OCI-LY1 (cell line): Measurements from ENCODE around the gene ADGRV1.

Experiments used
- H2AFZ ChIP-seq: fragments of 200-600 bp; sonication (generic), shearing (Covaris generic); 2 replicates; pipeline ENCODE4 v1.6.0; 2014; ENCODE audit warnings: antibody characterized with exemption, mild to moderate bottlenecking, low read length
- H3F3A ChIP-seq: fragments of 200-600 bp; sonication (generic), shearing (Covaris generic); 2 replicates; pipeline ENCODE4 v1.6.0; 2014; ENCODE audit warnings: mild to moderate bottlenecking, antibody characterized with exemption, low read length, moderate library complexity; ENCODE audit not compliant: insufficient read depth
- H3K27ac ChIP-seq: fragments of 200-600 bp; sonication (generic); 2 replicates; pipeline ENCODE4 v1.5.1; 2014; ENCODE audit warnings: low read length, mixed run types, mild to moderate bottlenecking, low read depth; ENCODE audit not compliant: poor library complexity, severe bottlenecking
- H3K27me3 ChIP-seq: fragments of 200-600 bp; sonication (generic); 2 replicates; pipeline ENCODE4 v1.6.0; 2014; ENCODE audit warnings: antibody characterized with exemption, mild to moderate bottlenecking, low read length, moderate library complexity; ENCODE audit not compliant: insufficient read depth
- H3K36me3 ChIP-seq: fragments of 200-600 bp; sonication (generic); 2 replicates; pipeline ENCODE4 v1.6.1; 2014; ENCODE audit warnings: mild to moderate bottlenecking, antibody characterized with exemption, low read length, moderate library complexity, mixed read lengths; ENCODE audit not compliant: insufficient read depth
- H3K4me1 ChIP-seq: fragments of 200-600 bp; sonication (generic); 2 replicates; pipeline ENCODE4 v1.5.1; 2014; ENCODE audit warnings: mild to moderate bottlenecking, low read length, moderate library complexity; ENCODE audit not compliant: insufficient read depth, severe bottlenecking
- H3K4me2 ChIP-seq: fragments of 200-600 bp; sonication (generic), shearing (Covaris generic); 2 replicates; pipeline ENCODE4 v1.6.1; 2014; ENCODE audit warnings: low read length
- H3K4me3 ChIP-seq: fragments of 200-600 bp; sonication (generic); 2 replicates; pipeline ENCODE4 v1.5.1; 2014; ENCODE audit warnings: low read length, low read depth, mild to moderate bottlenecking, mixed read lengths; ENCODE audit not compliant: poor library complexity, severe bottlenecking
- H3K79me2 ChIP-seq: fragments of 200-600 bp; shearing (Covaris generic); 2 replicates; pipeline ENCODE4 v1.6.1; 2016; ENCODE audit warnings: mixed run types, low read length, mixed read lengths; ENCODE audit not compliant: insufficient read depth
- H3K9ac ChIP-seq: fragments of 200-600 bp; sonication (generic), shearing (Covaris generic); 2 replicates; pipeline ENCODE4 v1.6.1; 2014; ENCODE audit warnings: mild to moderate bottlenecking, low read length, mixed read lengths
- H3K9me2 ChIP-seq: fragments of 200-600 bp; sonication (generic), shearing (Covaris generic); 2 replicates; pipeline ENCODE4 v1.6.1; 2014; ENCODE audit warnings: low read depth, mild to moderate bottlenecking, low read length, mixed read lengths
- H3K9me3 ChIP-seq: fragments of 200-600 bp; shearing (Covaris generic); 2 replicates; pipeline ENCODE4 v1.6.1; 2014; ENCODE audit warnings: low read length, mixed read lengths
- H4K20me1 ChIP-seq: fragments of 200-600 bp; sonication (generic), shearing (Covaris generic); 2 replicates; pipeline ENCODE4 v1.6.0; 2016; ENCODE audit warnings: mild to moderate bottlenecking, low read length; ENCODE audit not compliant: insufficient read depth
- EZH2 ChIP-seq: fragments of 200-600 bp; sonication (generic), shearing (Covaris generic); IDR thresholded peaks from 2 replicates; pipeline ENCODE4 v1.8.0; 2017; ENCODE audit warnings: borderline replicate concordance, mixed run types, mild to moderate bottlenecking, antibody characterized with exemption, low read length, moderate library complexity, mixed read lengths
- TF ChIP-seq, protein P1 (sequence below): fragments of 200-600 bp; sonication (generic), shearing (Covaris generic); IDR thresholded peaks from 2 replicates; pipeline ENCODE4 v1.5.1; 2017; ENCODE audit warnings: mild to moderate bottlenecking, antibody characterized with exemption, low read length, moderate library complexity, mixed read lengths

ADGRV1 gene

DNA sequence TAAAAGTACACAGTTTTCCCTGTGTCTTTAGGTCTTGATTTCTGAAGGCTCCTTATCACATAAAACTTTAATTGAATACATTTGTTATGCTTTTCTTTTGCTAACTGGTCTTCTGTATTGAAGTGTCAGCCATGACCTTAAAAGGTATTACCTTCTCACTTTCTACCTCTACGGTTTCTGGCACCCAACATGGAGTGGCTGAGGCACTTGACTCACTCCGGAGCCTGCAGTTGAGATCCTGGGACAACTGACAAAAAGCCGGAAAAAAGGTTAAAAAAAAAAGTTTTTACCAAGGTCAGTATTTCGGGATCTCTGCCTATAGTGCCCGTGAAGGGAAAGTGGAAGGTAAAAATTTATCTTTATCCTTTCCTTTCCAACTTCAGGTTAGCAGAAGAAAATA, 627.5 kb downstream of the ADGRV1 start:
- Histone ChIP-seq H3K4me3 (no peak overlapping the region), H3K27ac (no peak overlapping the region), H3K4me2 (no peak overlapping the region), H3K79me2 (no peaks in the 10 kb centered on the region), H3K4me1 (no peaks in the 10 kb centered on the region), H3K9ac (no peak overlapping the region), H2AFZ (no peak overlapping the region), H3K36me3 (no peaks in the 10 kb centered on the region), H3F3A (no peaks in the 10 kb centered on the region), H3K9me2 (no peaks in the 10 kb centered on the region), H4K20me1 (no peaks in the 10 kb centered on the region), H3K9me3 (no peaks in the 10 kb centered on the region), H3K27me3 (no peaks in the 10 kb centered on the region)
- TF ChIP-seq, protein P1, sequence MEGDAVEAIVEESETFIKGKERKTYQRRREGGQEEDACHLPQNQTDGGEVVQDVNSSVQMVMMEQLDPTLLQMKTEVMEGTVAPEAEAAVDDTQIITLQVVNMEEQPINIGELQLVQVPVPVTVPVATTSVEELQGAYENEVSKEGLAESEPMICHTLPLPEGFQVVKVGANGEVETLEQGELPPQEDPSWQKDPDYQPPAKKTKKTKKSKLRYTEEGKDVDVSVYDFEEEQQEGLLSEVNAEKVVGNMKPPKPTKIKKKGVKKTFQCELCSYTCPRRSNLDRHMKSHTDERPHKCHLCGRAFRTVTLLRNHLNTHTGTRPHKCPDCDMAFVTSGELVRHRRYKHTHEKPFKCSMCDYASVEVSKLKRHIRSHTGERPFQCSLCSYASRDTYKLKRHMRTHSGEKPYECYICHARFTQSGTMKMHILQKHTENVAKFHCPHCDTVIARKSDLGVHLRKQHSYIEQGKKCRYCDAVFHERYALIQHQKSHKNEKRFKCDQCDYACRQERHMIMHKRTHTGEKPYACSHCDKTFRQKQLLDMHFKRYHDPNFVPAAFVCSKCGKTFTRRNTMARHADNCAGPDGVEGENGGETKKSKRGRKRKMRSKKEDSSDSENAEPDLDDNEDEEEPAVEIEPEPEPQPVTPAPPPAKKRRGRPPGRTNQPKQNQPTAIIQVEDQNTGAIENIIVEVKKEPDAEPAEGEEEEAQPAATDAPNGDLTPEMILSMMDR: no peak
- no peak for TF ChIP-seq EZH2

DNA sequence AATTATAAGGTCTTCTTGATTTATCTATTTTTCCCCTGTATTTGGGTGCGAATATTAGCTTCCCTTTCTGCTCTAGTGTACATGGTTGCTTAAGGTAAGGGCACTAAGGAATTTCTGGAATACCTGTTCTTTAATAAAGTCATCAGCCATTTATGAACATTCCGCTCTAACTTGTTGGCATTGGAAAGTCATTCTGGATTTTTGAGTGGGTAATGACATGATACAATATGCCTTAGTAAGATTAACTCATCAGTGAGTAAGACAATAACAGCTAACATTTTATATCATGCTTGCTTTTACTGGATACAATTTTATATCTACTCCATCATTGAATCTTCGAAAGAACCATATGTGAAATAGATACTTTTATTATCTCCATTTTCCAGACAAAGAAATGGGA, 628.4 kb downstream of the ADGRV1 start:
- H3K9me2 ChIP-seq: no peaks in the 10 kb centered on the region
- H2AFZ ChIP-seq: no peak overlapping the region
- TF ChIP-seq, protein P1: no peak
- TF ChIP-seq EZH2: no peak
- H4K20me1 ChIP-seq: no peaks in the 10 kb centered on the region
- H3K4me3 ChIP-seq: no peak overlapping the region
- H3K27me3 ChIP-seq: no peaks in the 10 kb centered on the region
- H3K27ac ChIP-seq: no peak overlapping the region
- H3F3A ChIP-seq: no peaks in the 10 kb centered on the region
- H3K36me3 ChIP-seq: no peaks in the 10 kb centered on the region
- H3K9ac ChIP-seq: no peak overlapping the region
- H3K4me1 ChIP-seq: no peaks in the 10 kb centered on the region
- no peaks in the 10 kb centered on the region for H3K9me3 ChIP-seq
- H3K4me2 ChIP-seq: no peak overlapping the region
- H3K79me2 ChIP-seq: no peaks in the 10 kb centered on the region

DNA sequence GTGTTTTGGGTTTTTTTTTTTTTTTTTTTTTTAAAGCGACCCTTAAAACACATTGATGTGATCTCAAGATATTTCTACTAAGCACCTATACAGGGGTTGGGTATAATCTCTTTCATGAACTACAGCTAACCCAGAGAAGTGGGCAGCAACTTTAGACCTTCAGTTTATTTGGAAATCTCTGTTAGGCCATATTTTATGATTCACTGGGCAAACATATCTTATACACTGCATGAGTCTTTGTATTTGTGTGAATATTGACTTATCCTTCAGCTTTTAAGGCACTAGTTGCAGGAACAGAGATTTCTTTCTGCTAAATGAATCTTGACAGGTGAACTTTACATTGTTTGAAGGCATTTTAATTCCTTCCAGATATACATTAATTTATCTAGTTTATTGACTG, 630.2 kb downstream of the ADGRV1 start:
- Histone ChIP-seq H3K4me2 (no peak overlapping the region), H3K4me1 (no peaks in the 10 kb centered on the region), H3F3A (no peaks in the 10 kb centered on the region), H2AFZ (no peak overlapping the region), H3K9ac (no peak overlapping the region), H3K79me2 (no peaks in the 10 kb centered on the region), H3K9me3 (no peaks in the 10 kb centered on the region), H3K27ac (no peak overlapping the region), H3K36me3 (no peaks in the 10 kb centered on the region), H4K20me1 (no peaks in the 10 kb centered on the region), H3K27me3 (no peaks in the 10 kb centered on the region), H3K4me3 (no peak overlapping the region), H3K9me2 (no peaks in the 10 kb centered on the region)
- TF ChIP-seq, protein P1: no peak
- TF ChIP-seq EZH2: no peak
